ENCODE data around the gene TUBG2.

TUBG2 gene

DNA sequence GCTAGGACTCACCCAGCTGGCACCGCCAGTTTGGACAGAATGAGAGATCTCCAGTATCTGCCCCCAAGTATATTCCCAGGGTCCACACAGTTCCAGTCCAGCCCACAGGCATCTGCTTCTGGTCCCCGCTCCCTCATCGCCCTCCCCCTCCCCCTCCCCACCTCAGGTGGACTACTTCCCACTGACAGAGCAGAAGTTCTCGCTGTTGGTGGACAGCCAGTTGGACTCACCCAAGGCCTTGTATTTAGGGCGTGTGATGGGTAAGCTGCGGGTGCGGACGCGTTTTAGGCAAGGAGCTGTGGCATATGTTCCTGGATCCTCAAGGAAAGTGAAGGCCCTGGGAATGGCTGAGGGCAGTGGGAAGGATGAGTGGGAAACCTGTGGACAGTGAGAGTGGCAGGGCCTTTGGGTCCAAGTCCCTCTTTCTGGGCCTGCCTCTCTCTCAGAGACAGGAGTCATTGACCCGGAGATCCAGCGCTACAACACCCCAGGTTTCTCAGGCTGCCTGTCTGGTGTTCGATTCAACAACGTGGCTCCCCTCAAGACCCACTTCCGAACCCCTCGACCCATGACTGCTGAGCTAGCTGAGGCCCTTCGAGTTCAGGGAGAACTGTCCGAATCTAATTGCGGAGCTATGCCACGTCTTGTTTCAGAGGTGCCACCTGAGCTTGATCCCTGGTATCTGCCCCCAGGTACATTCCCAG lies 38.2 kb downstream of the TUBG2 start:
- peaks cover 11% of the 10 kb centered on the region for H3K4me1 ChIP-seq (ENCODE audit: insufficient read depth, insufficient read length)
- TF ChIP-seq ZNF274 (IDR thresholded peaks at IDR 0.05; ENCODE audit: low read depth, low read length): no peak
- TF ChIP-seq SUZ12 (IDR thresholded peaks at IDR 0.05; ENCODE audit: extremely low read depth, insufficient read depth, insufficient read length): no peak
- no peak for TF ChIP-seq YY1 (IDR thresholded peaks at IDR 0.05; ENCODE audit: insufficient read depth, insufficient read length)
- DNase-seq (ENCODE audit: low read depth, low spot score): no peak
- peaks cover 66% of the 10 kb centered on the region for H3K36me3 ChIP-seq (ENCODE audit: insufficient read depth, insufficient read length, low read length)
- no peaks in the 10 kb centered on the region for H3K9me3 ChIP-seq (ENCODE audit: insufficient read depth, low read length)
- no peak overlapping the region for H3K9ac ChIP-seq (ENCODE audit: insufficient read length, low read depth)
- H3K27me3 ChIP-seq (ENCODE audit: insufficient read depth, insufficient read length): no peaks in the 10 kb centered on the region
- no peak overlapping the region for H3K4me3 ChIP-seq (ENCODE audit: insufficient read length, low read depth)

DNA sequence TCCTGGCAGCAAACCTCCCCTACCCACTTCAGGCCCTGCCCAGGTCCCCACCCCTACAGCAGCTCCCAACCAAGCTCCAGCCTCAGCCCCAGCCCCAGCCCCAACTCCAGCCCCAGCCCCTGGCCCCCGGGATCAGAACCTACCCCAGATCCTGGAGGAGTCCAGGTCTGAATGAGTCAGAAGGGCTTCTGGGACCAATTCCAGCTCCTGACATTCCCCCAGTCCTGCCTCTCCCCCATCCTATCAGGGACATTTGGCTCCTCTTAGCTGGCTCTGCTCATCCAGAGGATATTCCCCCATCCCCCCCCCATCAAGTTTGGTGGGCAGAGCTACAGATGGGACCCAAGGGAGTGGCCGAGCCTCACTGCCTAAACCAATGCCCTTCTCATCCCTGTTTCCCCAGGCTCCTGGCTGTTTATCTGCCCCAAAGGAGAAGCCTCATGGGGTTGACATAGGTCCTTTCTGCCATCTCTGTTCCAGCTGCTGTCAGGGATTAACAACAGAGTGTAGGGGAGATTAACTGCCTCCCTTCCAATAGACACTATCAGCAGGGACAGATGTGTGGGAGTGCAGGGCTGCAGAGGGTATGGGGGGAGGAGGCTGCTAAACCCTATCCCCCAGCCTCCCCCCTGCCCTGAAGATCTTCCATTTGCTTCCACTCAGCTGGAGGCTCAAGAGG lies 39.8 kb downstream of the TUBG2 start:
- Histone ChIP-seq H3K9me3 (ENCODE audit: insufficient read depth, low read length) (no peaks in the 10 kb centered on the region), H3K9ac (ENCODE audit: insufficient read length, low read depth) (no peak overlapping the region), H3K27me3 (ENCODE audit: insufficient read depth, insufficient read length) (no peaks in the 10 kb centered on the region), H3K36me3 (ENCODE audit: insufficient read depth, insufficient read length, low read length) (peaks cover 68% of the 10 kb centered on the region), H3K4me1 (ENCODE audit: insufficient read depth, insufficient read length) (peaks cover 11% of the 10 kb centered on the region), H3K4me3 (ENCODE audit: insufficient read length, low read depth) (no peak overlapping the region)
- TF ChIP-seq ZNF274 (IDR thresholded peaks at IDR 0.05; ENCODE audit: low read depth, low read length): no peak
- no peak for TF ChIP-seq SUZ12 (IDR thresholded peaks at IDR 0.05; ENCODE audit: extremely low read depth, insufficient read depth, insufficient read length)
- TF ChIP-seq YY1 (IDR thresholded peaks at IDR 0.05; ENCODE audit: insufficient read depth, insufficient read length): no peak
- DNase-seq (ENCODE audit: low read depth, low spot score): no peak

- H3K4me1 ChIP-seq (ENCODE audit: insufficient read depth, insufficient read length): peaks cover 11% of the 10 kb centered on the region
- no peak for TF ChIP-seq SUZ12 (IDR thresholded peaks at IDR 0.05; ENCODE audit: extremely low read depth, insufficient read depth, insufficient read length)
- TF ChIP-seq YY1 (IDR thresholded peaks at IDR 0.05; ENCODE audit: insufficient read depth, insufficient read length): no peak
- no peak for TF ChIP-seq ZNF274 (IDR thresholded peaks at IDR 0.05; ENCODE audit: low read depth, low read length)
- no peaks in the 10 kb centered on the region for H3K27me3 ChIP-seq (ENCODE audit: insufficient read depth, insufficient read length)
- no peak overlapping the region for H3K9ac ChIP-seq (ENCODE audit: insufficient read length, low read depth)
- no peak for DNase-seq (ENCODE audit: low read depth, low spot score)
- H3K36me3 ChIP-seq (ENCODE audit: insufficient read depth, insufficient read length, low read length): peaks cover 69% of the 10 kb centered on the region
- no peaks in the 10 kb centered on the region for H3K9me3 ChIP-seq (ENCODE audit: insufficient read depth, low read length)
- no peak overlapping the region for H3K4me3 ChIP-seq (ENCODE audit: insufficient read length, low read depth)
These were observed 40.3 kb downstream of the TUBG2 start for GRCh38 chr17:42699415-42699740.

GRCh38 chr17:42700586-42701289 lies 41.7 kb downstream of the TUBG2 start:
- Histone ChIP-seq H3K27me3 (ENCODE audit: insufficient read depth, insufficient read length) (no peaks in the 10 kb centered on the region), H3K9me3 (ENCODE audit: insufficient read depth, low read length) (no peaks in the 10 kb centered on the region), H3K36me3 (ENCODE audit: insufficient read depth, insufficient read length, low read length) (peaks cover 66% of the 10 kb centered on the region), H3K4me1 (ENCODE audit: insufficient read depth, insufficient read length) (peaks cover 7% of the 10 kb centered on the region), H3K9ac (ENCODE audit: insufficient read length, low read depth) (no peak overlapping the region), H3K4me3 (ENCODE audit: insufficient read length, low read depth) (no peak overlapping the region)
- no peak for TF ChIP-seq YY1 (IDR thresholded peaks at IDR 0.05; ENCODE audit: insufficient read depth, insufficient read length)
- no peak for TF ChIP-seq SUZ12 (IDR thresholded peaks at IDR 0.05; ENCODE audit: extremely low read depth, insufficient read depth, insufficient read length)
- no peak for TF ChIP-seq ZNF274 (IDR thresholded peaks at IDR 0.05; ENCODE audit: low read depth, low read length)
- DNase-seq (ENCODE audit: low read depth, low spot score): no peak

GRCh38 chr17:42702446-42702845 lies 43.4 kb downstream of the TUBG2 start:
- no peak overlapping the region for H3K4me3 ChIP-seq (ENCODE audit: insufficient read length, low read depth)
- no peak for TF ChIP-seq SUZ12 (IDR thresholded peaks at IDR 0.05; ENCODE audit: extremely low read depth, insufficient read depth, insufficient read length)
- no peak for TF ChIP-seq ZNF274 (IDR thresholded peaks at IDR 0.05; ENCODE audit: low read depth, low read length)
- TF ChIP-seq YY1 (IDR thresholded peaks at IDR 0.05; ENCODE audit: insufficient read depth, insufficient read length): no peak
- no peak for DNase-seq (ENCODE audit: low read depth, low spot score)
- H3K27me3 ChIP-seq (ENCODE audit: insufficient read depth, insufficient read length): no peaks in the 10 kb centered on the region
- no peaks in the 10 kb centered on the region for H3K9me3 ChIP-seq (ENCODE audit: insufficient read depth, low read length)
- H3K36me3 ChIP-seq (ENCODE audit: insufficient read depth, insufficient read length, low read length): peaks cover 67% of the 10 kb centered on the region
- H3K4me1 ChIP-seq (ENCODE audit: insufficient read depth, insufficient read length): peaks cover 7% of the 10 kb centered on the region
- H3K9ac ChIP-seq (ENCODE audit: insufficient read length, low read depth): no peak overlapping the region

DNA sequence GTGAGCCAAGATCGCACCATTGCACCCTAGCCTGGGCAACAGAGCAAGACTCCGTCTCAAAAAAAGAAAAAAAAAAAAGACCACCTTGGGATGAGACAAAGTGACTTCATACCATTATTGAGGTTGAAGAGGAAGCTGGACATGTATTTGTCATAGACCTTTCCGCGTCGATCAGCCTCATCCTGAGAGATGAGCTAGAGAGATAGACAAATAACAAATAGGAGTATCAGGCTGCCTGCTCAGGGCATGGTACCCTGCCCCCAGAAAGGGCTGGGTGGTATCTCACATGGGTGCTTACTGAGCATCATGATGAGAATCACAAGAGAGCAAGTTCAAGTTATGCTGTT lies 45.4 kb downstream of the TUBG2 start:
- TF ChIP-seq SUZ12 (IDR thresholded peaks at IDR 0.05; ENCODE audit: extremely low read depth, insufficient read depth, insufficient read length) (no peak), ZNF274 (IDR thresholded peaks at IDR 0.05; ENCODE audit: low read depth, low read length) (no peak), YY1 (IDR thresholded peaks at IDR 0.05; ENCODE audit: insufficient read depth, insufficient read length) (no peak)
- Histone ChIP-seq H3K27me3 (ENCODE audit: insufficient read depth, insufficient read length) (no peaks in the 10 kb centered on the region), H3K36me3 (ENCODE audit: insufficient read depth, insufficient read length, low read length) (peaks cover 74% of the 10 kb centered on the region), H3K4me3 (ENCODE audit: insufficient read length, low read depth) (no peak overlapping the region), H3K4me1 (ENCODE audit: insufficient read depth, insufficient read length) (peaks cover 2% of the 10 kb centered on the region), H3K9ac (ENCODE audit: insufficient read length, low read depth) (no peak overlapping the region), H3K9me3 (ENCODE audit: insufficient read depth, low read length) (no peaks in the 10 kb centered on the region)
- no peak for DNase-seq (ENCODE audit: low read depth, low spot score)

DNA sequence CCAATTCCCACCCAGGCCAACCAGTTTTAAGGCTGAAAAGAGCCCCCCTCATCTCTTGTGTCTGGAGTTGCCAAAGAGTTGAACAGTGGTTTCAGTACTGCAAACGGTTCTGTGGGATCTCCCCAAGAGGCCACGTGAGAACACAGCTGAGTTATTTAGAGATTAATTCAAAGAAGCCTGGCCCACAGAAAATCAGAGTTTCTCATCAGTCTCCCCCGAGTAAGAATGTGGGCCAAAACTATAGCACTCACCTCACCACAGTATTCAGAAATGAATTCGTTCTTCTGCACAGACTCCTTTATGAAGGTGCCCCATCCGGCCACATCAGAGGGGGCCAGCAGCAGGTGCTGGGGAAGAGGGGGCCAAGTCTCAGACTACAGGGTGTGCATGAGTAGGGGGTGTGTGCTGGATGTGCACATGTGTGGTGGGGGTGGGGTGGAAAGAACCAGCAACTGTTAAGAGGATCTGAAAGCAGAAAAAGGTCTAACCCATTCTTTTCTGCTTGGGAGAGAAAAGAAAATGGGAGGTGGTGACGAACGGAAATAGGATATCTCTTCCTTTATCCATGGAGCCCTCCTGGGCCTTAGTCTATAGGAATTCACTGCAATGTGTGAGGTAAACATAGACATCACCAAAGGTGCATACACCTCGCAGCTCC lies 45.9 kb downstream of the TUBG2 start:
- Histone ChIP-seq H3K4me1 (ENCODE audit: insufficient read depth, insufficient read length) (no peaks in the 10 kb centered on the region), H3K36me3 (ENCODE audit: insufficient read depth, insufficient read length, low read length) (peaks cover 76% of the 10 kb centered on the region), H3K9me3 (ENCODE audit: insufficient read depth, low read length) (no peaks in the 10 kb centered on the region), H3K4me3 (ENCODE audit: insufficient read length, low read depth) (no peak overlapping the region), H3K27me3 (ENCODE audit: insufficient read depth, insufficient read length) (no peaks in the 10 kb centered on the region), H3K9ac (ENCODE audit: insufficient read length, low read depth) (no peak overlapping the region)
- no peak for DNase-seq (ENCODE audit: low read depth, low spot score)
- no peak for TF ChIP-seq SUZ12 (IDR thresholded peaks at IDR 0.05; ENCODE audit: extremely low read depth, insufficient read depth, insufficient read length)
